ENCODE measurements around the gene METTL4.
A peak's percentile ranks its signal among the peaks of the same experiment; 100 is the strongest.
"Not testable (repeated sequence)": the region's sequence is repeated elsewhere in the genome, so short reads cannot be mapped to it uniquely, and the experiment has no call there.

Gene METTL4

GRCh38 chr18:2559249-2559648, 12.1 kb downstream of the METTL4 start:
- no peak for DNase-seq (ENCODE audit: low spot score)

GRCh38 chr18:2557536-2557935, 13.8 kb downstream of the METTL4 start:
- DNase-seq (ENCODE audit: low spot score): no peak

- no peak for DNase-seq (ENCODE audit: low spot score)
These were observed 15.4 kb downstream of the METTL4 start for GRCh38 chr18:2555895-2556294.

GRCh38 chr18:2554696-2555095, 16.6 kb downstream of the METTL4 start:
- DNase-seq (ENCODE audit: low spot score): no peak

- DNase-seq (ENCODE audit: low spot score): no peak
These were observed 19.9 kb downstream of the METTL4 start for GRCh38 chr18:2551425-2551824.

GRCh38 chr18:2549462-2549861, 21.8 kb downstream of the METTL4 start:
- DNase-seq (ENCODE audit: low spot score): no peak

- peak; percentile 52 for DNase-seq (ENCODE audit: low spot score)
These were observed 23.7 kb downstream of the METTL4 start for GRCh38 chr18:2547477-2548087.

GRCh38 chr18:2545155-2545554, 26.1 kb downstream of the METTL4 start:
- DNase-seq (ENCODE audit: low spot score): no peak

- peak; percentile 45 for DNase-seq (ENCODE audit: low spot score)
These were observed 29.3 kb downstream of the METTL4 start for GRCh38 chr18:2541925-2542563.

GRCh38 chr18:2540575-2540974, 30.7 kb downstream of the METTL4 start:
- no peak for DNase-seq (ENCODE audit: low spot score)

- DNase-seq (ENCODE audit: low spot score): no peak
These were observed 32.5 kb downstream of the METTL4 start for GRCh38 chr18:2538844-2539243.

- DNase-seq (ENCODE audit: low spot score): no peak
These were observed 33.1 kb downstream of the METTL4 start for GRCh38 chr18:2538236-2538635.

- DNase-seq (ENCODE audit: low spot score): no peak
These were observed 34.0 kb downstream of the METTL4 start for GRCh38 chr18:2537296-2537695.

GRCh38 chr18:2536493-2536892, 34.8 kb downstream of the METTL4 start:
- no peak for DNase-seq (ENCODE audit: low spot score)

GRCh38 chr18:2536063-2536462, 35.2 kb downstream of the METTL4 start:
- DNase-seq (ENCODE audit: low spot score): no peak

GRCh38 chr18:2535419-2535910, 35.8 kb downstream of the METTL4 start:
- no peak for DNase-seq (ENCODE audit: low spot score)

- DNase-seq (ENCODE audit: low spot score): no peak
These were observed 36.4 kb downstream of the METTL4 start for GRCh38 chr18:2534906-2535305.

- no peak for DNase-seq (ENCODE audit: low spot score)
These were observed 38.5 kb downstream of the METTL4 start for GRCh38 chr18:2532797-2533196.

- no peak for DNase-seq (ENCODE audit: low spot score)
These were observed 39.6 kb downstream of the METTL4 start for GRCh38 chr18:2531751-2532150.

- DNase-seq (ENCODE audit: low spot score): no peak
These were observed 42.2 kb downstream of the METTL4 start for GRCh38 chr18:2529154-2529553.

- no peak for DNase-seq (ENCODE audit: low spot score)
These were observed 45.0 kb downstream of the METTL4 start for GRCh38 chr18:2526329-2526728.

GRCh38 chr18:2524794-2525198, 46.5 kb downstream of the METTL4 start:
- not testable (repeated sequence) for DNase-seq (ENCODE audit: low spot score)

- DNase-seq (ENCODE audit: low spot score): no peak
These were observed 49.2 kb downstream of the METTL4 start for GRCh38 chr18:2522112-2522511.

- DNase-seq (ENCODE audit: low spot score): no peak
These were observed 52.8 kb downstream of the METTL4 start for GRCh38 chr18:2518473-2518872.

Data from CD4-positive, alpha-beta T cell treated with Interleukin-2 at 100 ng/mL for 4 hours (primary cell).